Endothelial cell (in vitro differentiated cells): Measurements from ENCODE around the gene PIGS. TPM values are rescaled to one million over a fixed set of nuclear protein-coding genes. Genes with fewer than 3 reads are reported as not detected.
"Not testable (repeated sequence)": the region's sequence is repeated elsewhere in the genome, so short reads cannot be mapped to it uniquely, and the experiment has no call there.

Experiments
- DNase-seq: peaks from one replicate; pipeline ENCODE4 v3.0.0; 2021; ENCODE audit warnings: low spot score
- H3K27ac Mint-ChIP-seq: one replicate; pipeline ENCODE4 v1.8.0; 2021; ENCODE audit warnings: mixed read lengths, inconsistent platforms; ENCODE audit not compliant: unreplicated experiment
- H3K27me3 Mint-ChIP-seq: one replicate; pipeline ENCODE4 v1.8.0; 2021; ENCODE audit warnings: mild to moderate bottlenecking, moderate library complexity, mixed read lengths, inconsistent platforms; ENCODE audit not compliant: unreplicated experiment
- H3K36me3 Mint-ChIP-seq: one replicate; pipeline ENCODE4 v1.8.0; 2021; ENCODE audit warnings: mild to moderate bottlenecking, low read depth, mixed read lengths, inconsistent platforms; ENCODE audit not compliant: unreplicated experiment
- H3K4me1 Mint-ChIP-seq: one replicate; pipeline ENCODE4 v1.8.0; 2021; ENCODE audit warnings: mild to moderate bottlenecking, mixed read lengths, inconsistent platforms; ENCODE audit not compliant: unreplicated experiment
- H3K4me3 Mint-ChIP-seq: one replicate; pipeline ENCODE4 v1.8.0; 2021; ENCODE audit warnings: mild to moderate bottlenecking, mixed read lengths, inconsistent platforms; ENCODE audit not compliant: unreplicated experiment
- H3K9me3 Mint-ChIP-seq: one replicate; pipeline ENCODE4 v1.8.0; 2021; ENCODE audit warnings: mixed read lengths, inconsistent platforms; ENCODE audit not compliant: unreplicated experiment
- total RNA-seq: library from RNA; stranded (reverse); fragmentation: NEBNext Ultra II Directional; extraction: Animal tissue kit (Norgen Biotek cat#: 25700); gene quantifications from one replicate; pipeline ENCODE4 v1.2.1, GENCODE V29; 2021; ENCODE audit not compliant: unreplicated experiment
- TF ChIP-seq, protein P1 (sequence below): fragments of 200-600 bp; sonication (generic); IDR thresholded peaks from one replicate; pipeline ENCODE4 v1.5.0; 2021; ENCODE audit warnings: antibody characterized with exemption; ENCODE audit not compliant: unreplicated experiment

The PIGS gene
- total RNA-seq, 1 donor from 2014 or later, result 53.6 TPM

DNA sequence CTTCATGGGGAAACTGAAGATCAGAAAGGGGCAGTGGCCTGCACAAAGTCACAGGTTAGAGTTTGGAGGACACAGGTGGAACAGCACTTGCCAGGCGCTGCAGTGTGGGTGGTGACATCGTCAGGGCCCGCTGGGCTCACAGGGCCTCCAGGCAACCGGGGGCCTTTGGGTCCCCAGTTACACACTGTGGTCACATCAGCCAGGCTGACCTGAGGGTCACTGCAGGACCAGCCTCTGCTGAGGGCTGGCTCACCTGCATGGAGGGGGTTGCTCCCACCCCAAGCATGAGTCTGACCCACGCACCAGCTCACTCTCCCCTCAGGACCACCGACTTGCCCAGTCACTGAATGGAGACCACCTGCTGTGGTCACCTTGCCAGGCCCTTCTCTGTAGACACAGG, 48.1 kb downstream of the PIGS start:
- no peak overlapping the region for H3K4me3 Mint-ChIP-seq
- no peaks in the 10 kb centered on the region for H3K9me3 Mint-ChIP-seq
- no peak for DNase-seq
- TF ChIP-seq, protein P1, sequence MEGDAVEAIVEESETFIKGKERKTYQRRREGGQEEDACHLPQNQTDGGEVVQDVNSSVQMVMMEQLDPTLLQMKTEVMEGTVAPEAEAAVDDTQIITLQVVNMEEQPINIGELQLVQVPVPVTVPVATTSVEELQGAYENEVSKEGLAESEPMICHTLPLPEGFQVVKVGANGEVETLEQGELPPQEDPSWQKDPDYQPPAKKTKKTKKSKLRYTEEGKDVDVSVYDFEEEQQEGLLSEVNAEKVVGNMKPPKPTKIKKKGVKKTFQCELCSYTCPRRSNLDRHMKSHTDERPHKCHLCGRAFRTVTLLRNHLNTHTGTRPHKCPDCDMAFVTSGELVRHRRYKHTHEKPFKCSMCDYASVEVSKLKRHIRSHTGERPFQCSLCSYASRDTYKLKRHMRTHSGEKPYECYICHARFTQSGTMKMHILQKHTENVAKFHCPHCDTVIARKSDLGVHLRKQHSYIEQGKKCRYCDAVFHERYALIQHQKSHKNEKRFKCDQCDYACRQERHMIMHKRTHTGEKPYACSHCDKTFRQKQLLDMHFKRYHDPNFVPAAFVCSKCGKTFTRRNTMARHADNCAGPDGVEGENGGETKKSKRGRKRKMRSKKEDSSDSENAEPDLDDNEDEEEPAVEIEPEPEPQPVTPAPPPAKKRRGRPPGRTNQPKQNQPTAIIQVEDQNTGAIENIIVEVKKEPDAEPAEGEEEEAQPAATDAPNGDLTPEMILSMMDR, result no peak
- H3K27me3 Mint-ChIP-seq, result peaks cover 6% of the 10 kb centered on the region
- no peaks in the 10 kb centered on the region for H3K36me3 Mint-ChIP-seq
- no peak overlapping the region for H3K27ac Mint-ChIP-seq
- peaks cover 7% of the 10 kb centered on the region for H3K4me1 Mint-ChIP-seq

DNA sequence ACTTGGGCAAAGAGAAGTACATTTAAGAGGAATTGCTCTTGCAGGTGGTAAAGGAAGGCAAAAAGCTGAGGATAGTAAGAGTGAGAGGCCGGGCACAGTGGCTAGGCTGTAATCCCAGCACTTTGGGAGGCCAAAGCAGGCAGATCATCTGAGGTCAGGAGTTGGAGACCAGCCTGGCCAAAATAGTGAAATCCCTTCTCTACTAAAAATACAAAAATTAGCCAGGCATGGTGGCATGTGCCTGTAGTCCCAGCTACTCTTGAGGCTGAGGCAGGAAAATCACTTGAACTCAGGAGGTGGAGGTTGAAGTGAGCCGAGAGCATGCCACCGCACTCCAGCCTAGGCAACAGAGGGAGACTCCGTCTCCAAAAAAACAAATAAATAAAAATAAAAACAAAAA, 49.0 kb downstream of the PIGS start:
- H3K27me3 Mint-ChIP-seq, H3K4me3 Mint-ChIP-seq, H3K4me1 Mint-ChIP-seq, H3K36me3 Mint-ChIP-seq, H3K9me3 Mint-ChIP-seq, DNase-seq: not testable (repeated sequence)
- peak overlapping the region; percentile 48 for H3K27ac Mint-ChIP-seq

DNA sequence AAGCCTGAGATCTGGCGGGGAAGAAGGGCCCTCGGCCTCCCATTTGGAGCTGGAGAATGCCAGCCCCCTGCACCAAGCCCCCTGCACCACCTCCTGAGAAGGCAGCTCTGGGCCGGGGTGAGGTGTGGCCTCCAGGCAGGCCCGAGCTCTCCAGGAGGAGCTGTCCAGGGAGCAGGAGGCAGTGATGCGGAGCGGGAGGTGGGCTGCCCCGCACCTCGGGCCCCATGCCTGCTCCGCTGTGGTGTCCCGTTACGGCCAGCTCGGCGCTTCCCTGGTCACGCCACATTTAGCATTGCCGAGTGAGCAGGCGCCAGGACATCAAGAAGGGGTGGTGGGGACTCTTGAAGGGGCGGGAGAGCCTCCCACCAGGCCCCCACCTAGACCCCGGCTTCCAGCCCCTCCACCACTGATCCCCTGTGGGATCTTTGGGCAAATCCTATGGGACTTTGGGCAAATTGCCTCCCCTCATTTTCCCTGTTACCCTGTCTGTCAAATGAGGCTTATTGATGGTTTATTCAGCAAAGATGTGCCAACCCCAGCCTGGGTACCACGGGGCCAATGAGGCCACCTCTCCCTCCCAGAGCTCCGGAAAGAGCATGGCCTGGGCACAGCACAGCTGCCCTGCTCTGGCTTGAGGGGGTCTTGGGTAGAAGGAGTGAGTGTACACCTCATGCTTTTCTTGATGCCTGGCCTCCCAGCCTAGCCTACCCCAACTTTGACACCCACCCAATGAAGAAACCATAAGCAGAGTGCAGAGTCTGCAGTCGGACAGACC, 49.8 kb downstream of the PIGS start:
- H3K4me3 Mint-ChIP-seq, result no peak overlapping the region
- TF ChIP-seq, protein P1, result no peak
- no peaks in the 10 kb centered on the region for H3K36me3 Mint-ChIP-seq
- no peak overlapping the region for H3K27ac Mint-ChIP-seq
- peaks cover 7% of the 10 kb centered on the region for H3K4me1 Mint-ChIP-seq
- DNase-seq, result no peak
- H3K27me3 Mint-ChIP-seq, result peaks cover 6% of the 10 kb centered on the region
- no peaks in the 10 kb centered on the region for H3K9me3 Mint-ChIP-seq

DNA sequence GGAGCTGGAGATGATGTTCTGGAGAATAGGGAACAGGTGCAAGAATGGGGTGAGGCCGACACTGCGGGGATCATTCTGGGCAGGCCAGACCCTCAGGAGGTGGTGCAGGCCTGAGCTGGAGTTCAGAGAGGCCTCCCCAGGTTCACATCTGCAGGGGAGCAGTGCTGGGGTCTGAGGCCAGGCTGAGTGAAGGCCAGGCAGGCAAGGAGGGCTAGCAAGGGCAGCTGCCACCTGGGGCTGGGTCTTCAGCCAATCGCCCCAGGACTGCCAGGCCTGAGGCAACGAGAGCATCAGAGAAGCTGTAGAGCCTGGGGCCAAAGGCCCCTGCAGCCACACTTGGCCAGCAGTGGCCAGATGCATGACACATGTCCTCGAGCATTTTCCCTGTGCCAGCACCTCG, 50.6 kb downstream of the PIGS start:
- peaks cover 7% of the 10 kb centered on the region for H3K4me1 Mint-ChIP-seq
- H3K27ac Mint-ChIP-seq, result no peak overlapping the region
- H3K9me3 Mint-ChIP-seq, result no peaks in the 10 kb centered on the region
- no peaks in the 10 kb centered on the region for H3K36me3 Mint-ChIP-seq
- DNase-seq, result no peak
- TF ChIP-seq, protein P1, result no peak
- H3K27me3 Mint-ChIP-seq, result peaks cover 10% of the 10 kb centered on the region
- H3K4me3 Mint-ChIP-seq, result no peak overlapping the region

DNA sequence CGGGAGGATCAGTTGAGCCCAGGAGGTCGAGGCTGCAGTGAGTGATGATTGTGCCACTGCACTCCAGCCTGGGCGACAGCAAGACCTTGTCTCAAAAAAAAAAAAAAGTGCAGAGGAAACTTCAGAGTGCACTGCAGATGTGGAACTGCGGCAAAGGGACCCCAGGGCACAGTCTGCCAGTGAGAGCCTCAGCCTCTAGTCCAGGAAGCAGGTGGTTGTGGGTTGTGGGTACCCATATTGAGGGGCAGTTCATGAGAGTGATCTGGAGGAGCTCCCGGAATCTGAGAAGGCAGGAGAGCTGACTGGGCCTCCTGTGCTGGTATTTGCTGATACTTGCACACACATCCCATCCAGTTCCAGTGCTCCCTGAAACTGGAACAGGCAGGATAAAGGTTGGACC, 52.1 kb downstream of the PIGS start:
- H3K27ac Mint-ChIP-seq, result no peak overlapping the region
- DNase-seq, result no peak
- no peaks in the 10 kb centered on the region for H3K36me3 Mint-ChIP-seq
- no peaks in the 10 kb centered on the region for H3K9me3 Mint-ChIP-seq
- H3K27me3 Mint-ChIP-seq, result peaks cover 10% of the 10 kb centered on the region
- H3K4me1 Mint-ChIP-seq, result peaks cover 7% of the 10 kb centered on the region
- H3K4me3 Mint-ChIP-seq, result no peak overlapping the region
- TF ChIP-seq, protein P1, result no peak
